HepG2 (cell line): Measurements from ENCODE around the gene CPT1C. TPM values are rescaled to one million over a fixed set of nuclear protein-coding genes. Genes with fewer than 3 reads are reported as not detected.

Source experiments
- BRD4 ChIP-seq: sonication (generic); formaldehyde crosslinking; IDR thresholded peaks from 2 replicates; pipeline ENCODE4 v1.4.0; 2020; ENCODE audit warnings: missing genetic modification reagents
- CEBPB ChIP-seq: IDR thresholded peaks from 2 replicates; pipeline ENCODE4 v1.6.1; 2011; ENCODE audit warnings: low read depth, low read length, improper control_type of control experiment, borderline replicate concordance
- GATA4 ChIP-seq: sonication (generic); IDR thresholded peaks from 2 replicates; pipeline ENCODE4 v1.6.1; 2016; ENCODE audit warnings: antibody characterized with exemption, low read depth, borderline replicate concordance
- HNRNPUL1 ChIP-seq: fragments of 200-400 bp; formaldehyde crosslinking; IDR thresholded peaks from 2 replicates; pipeline ENCODE4 v1.6.1; 2017; ENCODE audit warnings: low read depth, mild to moderate bottlenecking, low read length, moderate library complexity
- MAF1 ChIP-seq: sonication (generic); formaldehyde crosslinking; IDR thresholded peaks from 2 replicates; pipeline ENCODE4 v1.5.0; 2020; ENCODE audit warnings: missing genetic modification reagents, borderline replicate concordance
- MBD4 ChIP-seq: IDR thresholded peaks from 2 replicates; pipeline ENCODE4 v1.6.1; 2012; ENCODE audit warnings: low read length, inconsistent platforms, borderline replicate concordance
- MED13 ChIP-seq: sonication (generic); formaldehyde crosslinking; IDR thresholded peaks from 2 replicates; pipeline ENCODE4 v1.5.0; 2020; ENCODE audit warnings: missing genetic modification reagents
- NAIF1 ChIP-seq: sonication (generic); formaldehyde crosslinking; IDR thresholded peaks from 2 replicates; pipeline ENCODE4 v1.5.0; 2020; ENCODE audit warnings: mild to moderate bottlenecking, missing genetic modification reagents, borderline replicate concordance
- NFYB ChIP-seq: sonication (generic); formaldehyde crosslinking; IDR thresholded peaks from 2 replicates; pipeline ENCODE4 v1.4.0; 2020; ENCODE audit warnings: missing genetic modification reagents
- NPAS2 ChIP-seq: sonication (generic); formaldehyde crosslinking; IDR thresholded peaks from 2 replicates; pipeline ENCODE4 v1.8.0; 2022; ENCODE audit warnings: mild to moderate bottlenecking, missing genetic modification reagents, borderline replicate concordance
- NR2F2 ChIP-seq: IDR thresholded peaks from 2 replicates; pipeline ENCODE4 v1.6.1; 2012; ENCODE audit warnings: low read depth, inconsistent platforms, borderline replicate concordance
- POLR2G ChIP-seq: fragments of 200-400 bp; formaldehyde crosslinking; IDR thresholded peaks from 2 replicates; pipeline ENCODE4 v1.6.1; 2018; ENCODE audit warnings: mild to moderate bottlenecking, low read depth, low read length, moderate library complexity
- TBL1XR1 ChIP-seq: fragments of 150-350 bp; IDR thresholded peaks from 2 replicates; pipeline ENCODE4 v1.6.1; 2014; ENCODE audit warnings: borderline replicate concordance, low read length; ENCODE audit not compliant: partially characterized antibody
- TOPORS ChIP-seq: sonication (generic); formaldehyde crosslinking; IDR thresholded peaks from 2 replicates; pipeline ENCODE4 v1.8.0; 2023; ENCODE audit warnings: mild to moderate bottlenecking, missing genetic modification reagents
- ZNF24 ChIP-seq: fragments of 450-650 bp; IDR thresholded peaks from 2 replicates; pipeline ENCODE4 v1.6.1; 2017; ENCODE audit warnings: antibody characterized with exemption, mild to moderate bottlenecking
- ZNF3 ChIP-seq: IDR thresholded peaks from 2 replicates; pipeline ENCODE4 v1.7.0; 2017; ENCODE audit warnings: inconsistent platforms
- ZNF44 ChIP-seq: sonication (generic); formaldehyde crosslinking; IDR thresholded peaks from 2 replicates; pipeline ENCODE4 v1.5.1; 2020; ENCODE audit warnings: mild to moderate bottlenecking, missing genetic modification reagents
- ZNF724P ChIP-seq: sonication (generic); formaldehyde crosslinking; IDR thresholded peaks from 2 replicates; pipeline ENCODE4 v1.8.0; 2022; ENCODE audit warnings: missing genetic modification reagents, borderline replicate concordance
- ZNF737 ChIP-seq: sonication (generic); formaldehyde crosslinking; IDR thresholded peaks from 2 replicates; pipeline ENCODE4 v1.5.0; 2020; ENCODE audit warnings: missing genetic modification reagents, mild to moderate bottlenecking, borderline replicate concordance
- ZNF768 ChIP-seq: sonication (generic); formaldehyde crosslinking; IDR thresholded peaks from 2 replicates; pipeline ENCODE4 v1.4.0; 2020; ENCODE audit warnings: missing genetic modification reagents
- ZSCAN29 ChIP-seq: sonication (generic); formaldehyde crosslinking; conservative IDR thresholded peaks from 2 replicates; pipeline ENCODE4 v1.4.0; 2020; ENCODE audit warnings: mild to moderate bottlenecking, missing genetic modification reagents
- polyA plus RNA-seq, 8 experiments: library from polyadenylated mRNA; depleted of rRNA in 3 of 8; stranded (reverse) in 7 of 8; unstranded in 1 of 8; fragments of >200 nt; fragmentation: Illumina TruSeq in 4 of 8; extraction: Trizol in 4 of 8; gene quantifications; 2 replicates each; pipeline versions ENCODE4 v1.2.1 to v1.2.3, GENCODE V29; 2011 to 2016; ENCODE audit warnings: low read depth in 4 of 8, missing spikeins in 1 of 8, mixed read lengths in 1 of 8; ENCODE audit not compliant: insufficient read depth in 1 of 8
- total RNA-seq, 5 experiments: library from RNA; depleted of rRNA; stranded (reverse); fragments of >200 nt; fragmentation: Illumina TruSeq; extraction: Trizol; gene quantifications; 2 replicates each; pipeline ENCODE4 v1.2.3, GENCODE V29; 2016; ENCODE audit warnings: low read depth in 1 of 5
- TF ChIP-seq, protein P1 (sequence below): sonication (generic); formaldehyde crosslinking; conservative IDR thresholded peaks from 2 replicates; pipeline ENCODE4 v1.5.0; 2020; ENCODE audit warnings: missing genetic modification reagents
- TF ChIP-seq, protein P2 (sequence below): sonication (generic); formaldehyde crosslinking; IDR thresholded peaks from 2 replicates; pipeline ENCODE4 v1.5.1; 2020; ENCODE audit warnings: missing genetic modification reagents, mild to moderate bottlenecking, borderline replicate concordance
- TF ChIP-seq, protein P3 (sequence below): sonication (generic); formaldehyde crosslinking; IDR thresholded peaks from 2 replicates; pipeline ENCODE4 v1.4.0; 2020; ENCODE audit warnings: missing genetic modification reagents
- TF ChIP-seq, protein P4 (sequence below): sonication (generic); formaldehyde crosslinking; IDR thresholded peaks from 2 replicates; pipeline ENCODE4 v1.4.0; 2020; ENCODE audit warnings: missing genetic modification reagents

CPT1C gene
- total and polyA plus RNA-seq, 2 of the 13 experiments (the other 11 are each of a cell fraction or from before 2014, with no cell fraction given): 0.18 TPM; not detected in 1

DNA sequence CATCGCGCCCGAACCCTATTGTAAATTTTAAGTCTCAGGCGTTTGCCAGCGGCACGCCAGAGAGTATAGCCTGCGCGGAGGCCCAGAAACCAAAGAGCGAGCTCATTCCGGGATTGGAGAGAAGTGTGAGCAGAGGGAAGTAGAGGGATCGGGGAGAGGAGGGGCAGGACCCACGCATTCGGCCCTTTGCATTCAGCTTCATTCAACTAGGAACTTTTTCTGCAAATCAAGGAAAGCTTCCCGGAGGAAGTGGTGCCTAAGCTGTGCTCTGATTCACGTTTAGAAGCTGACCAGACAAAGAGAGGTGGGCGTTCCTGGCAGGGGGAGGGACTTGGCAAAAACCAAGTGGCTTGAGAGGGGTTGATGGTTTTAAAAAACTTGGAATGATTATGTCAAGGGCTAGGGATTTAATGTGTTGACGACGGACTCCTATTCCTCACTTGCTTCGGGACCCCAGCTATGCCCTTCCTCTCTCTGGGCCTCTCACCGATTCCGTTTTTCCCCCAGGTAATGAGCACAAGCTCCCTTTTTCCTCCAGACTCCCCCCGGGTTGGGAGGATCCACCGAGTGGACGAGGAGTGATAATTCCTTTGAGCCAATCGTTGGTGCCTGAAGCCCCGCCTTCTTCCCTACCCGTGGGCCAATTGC lies 14.7 kb upstream of the CPT1C start (continued):
- no peak for TF ChIP-seq ZNF44 (CRISPR knock-in tag)
- TF ChIP-seq CEBPB: no peak
- no peak for TF ChIP-seq NFYB (CRISPR knock-in tag)
- TF ChIP-seq ZSCAN29 (CRISPR knock-in tag): no peak
- no peak for TF ChIP-seq MED13
- TF ChIP-seq GATA4: 0 out of 2 replicates have a peak, but pooled peaks have one; percentile 34
- TF ChIP-seq POLR2G: peak; percentile 86
- TF ChIP-seq HNRNPUL1: no peak
- no peak for TF ChIP-seq MBD4
- no peak for TF ChIP-seq ZNF737 (CRISPR knock-in tag)
- no peak for TF ChIP-seq ZNF724P (CRISPR knock-in tag)
- TF ChIP-seq MAF1 (CRISPR knock-in tag): no peak
- TF ChIP-seq, protein P1, sequence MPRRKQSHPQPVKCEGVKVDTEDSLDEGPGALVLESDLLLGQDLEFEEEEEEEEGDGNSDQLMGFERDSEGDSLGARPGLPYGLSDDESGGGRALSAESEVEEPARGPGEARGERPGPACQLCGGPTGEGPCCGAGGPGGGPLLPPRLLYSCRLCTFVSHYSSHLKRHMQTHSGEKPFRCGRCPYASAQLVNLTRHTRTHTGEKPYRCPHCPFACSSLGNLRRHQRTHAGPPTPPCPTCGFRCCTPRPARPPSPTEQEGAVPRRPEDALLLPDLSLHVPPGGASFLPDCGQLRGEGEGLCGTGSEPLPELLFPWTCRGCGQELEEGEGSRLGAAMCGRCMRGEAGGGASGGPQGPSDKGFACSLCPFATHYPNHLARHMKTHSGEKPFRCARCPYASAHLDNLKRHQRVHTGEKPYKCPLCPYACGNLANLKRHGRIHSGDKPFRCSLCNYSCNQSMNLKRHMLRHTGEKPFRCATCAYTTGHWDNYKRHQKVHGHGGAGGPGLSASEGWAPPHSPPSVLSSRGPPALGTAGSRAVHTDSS (CRISPR knock-in tag): no peak
- no peak for TF ChIP-seq BRD4 (CRISPR knock-in tag)
- TF ChIP-seq NR2F2: no peak; the same call in 1 of the 2 replicates
- TF ChIP-seq, protein P2, sequence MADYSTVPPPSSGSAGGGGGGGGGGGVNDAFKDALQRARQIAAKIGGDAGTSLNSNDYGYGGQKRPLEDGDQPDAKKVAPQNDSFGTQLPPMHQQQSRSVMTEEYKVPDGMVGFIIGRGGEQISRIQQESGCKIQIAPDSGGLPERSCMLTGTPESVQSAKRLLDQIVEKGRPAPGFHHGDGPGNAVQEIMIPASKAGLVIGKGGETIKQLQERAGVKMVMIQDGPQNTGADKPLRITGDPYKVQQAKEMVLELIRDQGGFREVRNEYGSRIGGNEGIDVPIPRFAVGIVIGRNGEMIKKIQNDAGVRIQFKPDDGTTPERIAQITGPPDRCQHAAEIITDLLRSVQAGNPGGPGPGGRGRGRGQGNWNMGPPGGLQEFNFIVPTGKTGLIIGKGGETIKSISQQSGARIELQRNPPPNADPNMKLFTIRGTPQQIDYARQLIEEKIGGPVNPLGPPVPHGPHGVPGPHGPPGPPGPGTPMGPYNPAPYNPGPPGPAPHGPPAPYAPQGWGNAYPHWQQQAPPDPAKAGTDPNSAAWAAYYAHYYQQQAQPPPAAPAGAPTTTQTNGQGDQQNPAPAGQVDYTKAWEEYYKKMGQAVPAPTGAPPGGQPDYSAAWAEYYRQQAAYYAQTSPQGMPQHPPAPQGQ (CRISPR knock-in tag): no peak
- TF ChIP-seq TOPORS: 0 out of 2 replicates have a peak, but pooled peaks have one; percentile 49
- TF ChIP-seq, protein P3, sequence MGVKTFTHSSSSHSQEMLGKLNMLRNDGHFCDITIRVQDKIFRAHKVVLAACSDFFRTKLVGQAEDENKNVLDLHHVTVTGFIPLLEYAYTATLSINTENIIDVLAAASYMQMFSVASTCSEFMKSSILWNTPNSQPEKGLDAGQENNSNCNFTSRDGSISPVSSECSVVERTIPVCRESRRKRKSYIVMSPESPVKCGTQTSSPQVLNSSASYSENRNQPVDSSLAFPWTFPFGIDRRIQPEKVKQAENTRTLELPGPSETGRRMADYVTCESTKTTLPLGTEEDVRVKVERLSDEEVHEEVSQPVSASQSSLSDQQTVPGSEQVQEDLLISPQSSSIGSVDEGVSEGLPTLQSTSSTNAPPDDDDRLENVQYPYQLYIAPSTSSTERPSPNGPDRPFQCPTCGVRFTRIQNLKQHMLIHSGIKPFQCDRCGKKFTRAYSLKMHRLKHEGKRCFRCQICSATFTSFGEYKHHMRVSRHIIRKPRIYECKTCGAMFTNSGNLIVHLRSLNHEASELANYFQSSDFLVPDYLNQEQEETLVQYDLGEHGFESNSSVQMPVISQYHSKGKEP (CRISPR knock-in tag): no peak
- TF ChIP-seq ZNF24: no peak
- TF ChIP-seq TBL1XR1: no peak
- no peak for TF ChIP-seq NPAS2 (CRISPR knock-in tag)
- TF ChIP-seq ZNF768 (CRISPR knock-in tag): peak; percentile 68
- no peak for TF ChIP-seq ZNF3 (CRISPR knock-in tag)
- TF ChIP-seq NAIF1 (CRISPR knock-in tag): no peak
- TF ChIP-seq, protein P4, sequence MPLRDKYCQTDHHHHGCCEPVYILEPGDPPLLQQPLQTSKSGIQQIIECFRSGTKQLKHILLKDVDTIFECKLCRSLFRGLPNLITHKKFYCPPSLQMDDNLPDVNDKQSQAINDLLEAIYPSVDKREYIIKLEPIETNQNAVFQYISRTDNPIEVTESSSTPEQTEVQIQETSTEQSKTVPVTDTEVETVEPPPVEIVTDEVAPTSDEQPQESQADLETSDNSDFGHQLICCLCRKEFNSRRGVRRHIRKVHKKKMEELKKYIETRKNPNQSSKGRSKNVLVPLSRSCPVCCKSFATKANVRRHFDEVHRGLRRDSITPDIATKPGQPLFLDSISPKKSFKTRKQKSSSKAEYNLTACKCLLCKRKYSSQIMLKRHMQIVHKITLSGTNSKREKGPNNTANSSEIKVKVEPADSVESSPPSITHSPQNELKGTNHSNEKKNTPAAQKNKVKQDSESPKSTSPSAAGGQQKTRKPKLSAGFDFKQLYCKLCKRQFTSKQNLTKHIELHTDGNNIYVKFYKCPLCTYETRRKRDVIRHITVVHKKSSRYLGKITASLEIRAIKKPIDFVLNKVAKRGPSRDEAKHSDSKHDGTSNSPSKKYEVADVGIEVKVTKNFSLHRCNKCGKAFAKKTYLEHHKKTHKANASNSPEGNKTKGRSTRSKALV (CRISPR knock-in tag): no peak; the same call in 1 of the 2 replicates
